Gastroesophageal sphincter (tissue), 3 donors: ENCODE results near the gene MSANTD2.

Experiments
- CTCF ChIP-seq, 4 experiments: fragments of 200-600 bp in 2 of 4; fragments of 450-650 bp in 2 of 4; sonication (generic) in 1 of 4; IDR thresholded peaks; one replicate each; pipeline ENCODE4 v1.5.1; 2017 to 2019; ENCODE audit warnings: antibody characterized with exemption in 4 of 4, mild to moderate bottlenecking in 2 of 4, moderate library complexity in 2 of 4
- EP300 ChIP-seq: sonication (generic); formaldehyde crosslinking; IDR thresholded peaks from one replicate; pipeline ENCODE4 v1.6.1; 2017; ENCODE audit warnings: antibody characterized with exemption, mild to moderate bottlenecking
- POLR2A ChIP-seq, 2 donors: fragments of 450-650 bp; IDR thresholded peaks; one replicate each; pipeline ENCODE4 v1.6.1; 2017; ENCODE audit warnings: antibody characterized with exemption in 2 of 2, mild to moderate bottlenecking in 2 of 2, moderate library complexity in 1 of 2
- POLR2AphosphoS5 ChIP-seq: sonication (generic); formaldehyde crosslinking; IDR thresholded peaks from one replicate; pipeline ENCODE4 v1.6.1; 2017; ENCODE audit warnings: antibody characterized with exemption

- TF ChIP-seq CTCF (IDR thresholded peaks at IDR 0.05) (peak; percentile 57 to 77 (median 68)), POLR2AphosphoS5 (peak; percentile 49), POLR2A (IDR thresholded peaks at IDR 0.05) (no peak), EP300 (no peak)
These were observed 36.9 kb downstream of the MSANTD2 start for GRCh38 chr11:124763156-124763947.
